NB4 (cell line): ENCODE measurements around the gene PALM2AKAP2.

Source experiments
- DNase-seq: peaks from one replicate; pipeline ENCODE4 v3.0.0; 2010; ENCODE audit warnings: low read depth
- H3K4me3 ChIP-seq: one replicate; pipeline ENCODE4 v1.5.1; 2011; ENCODE audit warnings: mild to moderate bottlenecking, low read depth, low read length, moderate library complexity
- CTCF ChIP-seq: IDR thresholded peaks from one replicate; pipeline ENCODE4 v1.5.1; 2012; ENCODE audit warnings: low read depth, low read length
- MAX ChIP-seq: IDR thresholded peaks from 2 replicates; pipeline ENCODE4 v1.6.1; 2011; ENCODE audit warnings: low read depth, low read length
- MYC ChIP-seq: IDR thresholded peaks from 2 replicates; pipeline ENCODE4 v1.6.1; 2011; ENCODE audit warnings: low read depth, low read length
- POLR2A ChIP-seq: IDR thresholded peaks from 2 replicates; pipeline ENCODE4 v1.6.1; 2011; ENCODE audit warnings: mild to moderate bottlenecking; ENCODE audit not compliant: insufficient read length; ENCODE audit errors: extremely low read depth

PALM2AKAP2 gene

GRCh38 chr9:109779711-109780452 is at the start of gene PALM2AKAP2:
Gene PALM2AKAP2 (plus strand): TSS chr9:109780198. CDS start chr9:109780489, 291 bp downstream.
- no peak within 1 kb of the TSS for H3K4me3 ChIP-seq
- TF ChIP-seq POLR2A, result no peak
- DNase-seq, result no peak

GRCh38 chr9:109730228-109730627 is 49.8 kb upstream of the PALM2AKAP2 start:
- TF ChIP-seq MYC (no peak), MAX (no peak)
- H3K4me3 ChIP-seq, result no peak overlapping the region
- DNase-seq, result no peak

- DNase-seq, result peak; percentile 70
- TF ChIP-seq POLR2A, result no peak
- TF ChIP-seq CTCF, result no peak
- no peak for TF ChIP-seq MAX
- TF ChIP-seq MYC, result no peak
- no peak overlapping the region for H3K4me3 ChIP-seq
Observed at GRCh38 chr9:109733690-109734089, 46.3 kb upstream of the PALM2AKAP2 start.

GRCh38 chr9:109734814-109735213 is 45.2 kb upstream of the PALM2AKAP2 start:
- TF ChIP-seq POLR2A (no peak), MYC (no peak), MAX (no peak), CTCF (no peak)
- no peak overlapping the region for H3K4me3 ChIP-seq

GRCh38 chr9:109735801-109736200 is 44.2 kb upstream of the PALM2AKAP2 start:
- DNase-seq, result no peak
- H3K4me3 ChIP-seq, result no peak overlapping the region
- TF ChIP-seq POLR2A (no peak), MYC (no peak), MAX (no peak), CTCF (no peak)

More at GRCh38 chr9:109734814-109735213, 45.2 kb upstream of the PALM2AKAP2 start:
- DNase-seq, result no peak

GRCh38 chr9:109737295-109737694 is 42.7 kb upstream of the PALM2AKAP2 start:
- DNase-seq, result no peak
- TF ChIP-seq CTCF (no peak), POLR2A (no peak), MYC (no peak), MAX (no peak)

GRCh38 chr9:109739760-109740159 is 40.2 kb upstream of the PALM2AKAP2 start:
- no peak for DNase-seq
- TF ChIP-seq CTCF (no peak), MAX (no peak), MYC (no peak)
- no peak overlapping the region for H3K4me3 ChIP-seq

More at GRCh38 chr9:109737295-109737694, 42.7 kb upstream of the PALM2AKAP2 start:
- no peak overlapping the region for H3K4me3 ChIP-seq
